ENCODE data around the gene DPH6.

Gene DPH6

DNA sequence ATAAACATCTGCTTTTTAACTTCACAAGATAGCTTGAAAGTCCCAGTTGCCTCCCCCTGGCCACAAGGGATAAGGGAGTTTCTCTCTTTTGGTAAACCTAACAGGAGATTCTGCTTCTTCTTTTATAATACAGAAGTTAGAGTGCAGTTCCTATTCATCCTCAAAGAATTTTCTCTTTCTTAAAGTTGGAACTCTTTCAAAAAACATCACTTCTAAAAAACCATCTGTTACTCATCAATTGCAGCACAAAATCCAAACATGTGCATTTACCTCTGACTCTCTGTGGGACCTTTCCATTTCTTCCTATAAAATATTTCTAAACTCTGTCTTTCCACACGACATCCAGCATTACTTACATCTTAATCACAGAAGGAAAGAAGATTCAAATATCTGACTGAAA lies 5.1 kb downstream of the DPH6 start:
- DNase-seq (ENCODE audit: low read depth, low spot score): no peak

- DNase-seq (ENCODE audit: low read depth, low spot score): no peak
Measured at GRCh38 chr15:35540021-35540420, 5.9 kb downstream of the DPH6 start.

GRCh38 chr15:35535365-35535916 lies 10.5 kb downstream of the DPH6 start:
- no peak for DNase-seq (ENCODE audit: low read depth, low spot score)

- no peak for DNase-seq (ENCODE audit: low read depth, low spot score)
Measured at GRCh38 chr15:35533130-35534110, 12.5 kb downstream of the DPH6 start.

- DNase-seq (ENCODE audit: low read depth, low spot score): no peak
Measured at GRCh38 chr15:35530698-35531097, 15.3 kb downstream of the DPH6 start.

- DNase-seq (ENCODE audit: low read depth, low spot score): no peak
Measured at GRCh38 chr15:35529784-35530183, 16.2 kb downstream of the DPH6 start.

- DNase-seq (ENCODE audit: low read depth, low spot score): no peak
Measured at GRCh38 chr15:35522061-35522460, 23.9 kb downstream of the DPH6 start.

DNA sequence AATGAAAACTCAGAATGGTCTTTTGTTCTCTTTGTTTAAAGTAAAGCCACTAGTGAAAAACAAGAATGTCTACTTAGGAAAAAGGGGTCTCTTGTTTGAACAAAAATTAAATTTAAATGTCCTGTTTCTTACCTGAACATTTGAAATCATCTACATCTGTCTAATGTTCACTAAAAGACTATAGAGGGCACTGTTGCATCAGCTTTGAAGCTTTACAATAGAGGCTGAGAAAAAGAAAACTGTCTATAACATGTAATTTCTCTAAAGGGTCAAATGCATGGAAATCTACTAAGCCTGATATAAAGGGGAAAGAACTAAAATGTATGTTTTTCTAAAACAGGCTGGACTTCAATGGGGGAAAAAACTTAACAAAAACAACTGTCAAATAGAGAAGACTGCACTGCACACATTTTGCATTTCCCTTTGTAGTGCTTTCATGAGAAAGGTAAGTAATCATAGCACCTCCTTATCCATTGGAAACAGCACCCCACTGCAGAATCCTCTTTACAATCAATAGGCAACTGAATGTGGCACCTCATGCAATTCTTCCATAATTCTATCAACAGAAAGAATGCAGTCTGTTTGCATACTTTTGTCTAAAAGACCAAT lies 26.3 kb downstream of the DPH6 start:
- no peak for DNase-seq (ENCODE audit: low read depth, low spot score)

- no peak for DNase-seq (ENCODE audit: low read depth, low spot score)
Measured at GRCh38 chr15:35519052-35519451, 26.9 kb downstream of the DPH6 start.

DNA sequence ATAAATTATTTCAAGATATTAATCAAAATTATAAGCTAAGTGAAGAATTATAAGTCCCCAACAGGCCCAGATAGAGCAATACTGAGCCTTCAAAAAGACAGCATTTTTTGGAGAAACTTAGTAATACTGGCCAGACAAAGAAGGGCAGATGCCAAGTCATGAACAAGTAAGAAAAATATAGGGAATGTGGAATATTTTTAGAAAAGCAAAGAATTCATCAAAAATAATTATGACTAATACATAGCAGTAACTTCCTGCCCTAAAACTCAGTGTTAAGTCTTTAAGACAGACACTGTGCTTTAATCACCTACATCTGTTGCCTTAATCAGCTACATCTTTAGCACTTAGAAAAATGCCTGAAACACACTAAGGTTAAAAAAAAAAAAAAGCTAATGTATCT lies 31.2 kb downstream of the DPH6 start:
- no peak for DNase-seq (ENCODE audit: low read depth, low spot score)

GRCh38 chr15:35507932-35508638 lies 37.9 kb downstream of the DPH6 start:
- no peak for DNase-seq (ENCODE audit: low read depth, low spot score)

- DNase-seq (ENCODE audit: low read depth, low spot score): no peak
Measured at GRCh38 chr15:35506272-35506870, 39.6 kb downstream of the DPH6 start.

GRCh38 chr15:35505809-35506208 lies 40.2 kb downstream of the DPH6 start:
- DNase-seq (ENCODE audit: low read depth, low spot score): no peak

- no peak for DNase-seq (ENCODE audit: low read depth, low spot score)
Measured at GRCh38 chr15:35505141-35505540, 40.8 kb downstream of the DPH6 start.

DNA sequence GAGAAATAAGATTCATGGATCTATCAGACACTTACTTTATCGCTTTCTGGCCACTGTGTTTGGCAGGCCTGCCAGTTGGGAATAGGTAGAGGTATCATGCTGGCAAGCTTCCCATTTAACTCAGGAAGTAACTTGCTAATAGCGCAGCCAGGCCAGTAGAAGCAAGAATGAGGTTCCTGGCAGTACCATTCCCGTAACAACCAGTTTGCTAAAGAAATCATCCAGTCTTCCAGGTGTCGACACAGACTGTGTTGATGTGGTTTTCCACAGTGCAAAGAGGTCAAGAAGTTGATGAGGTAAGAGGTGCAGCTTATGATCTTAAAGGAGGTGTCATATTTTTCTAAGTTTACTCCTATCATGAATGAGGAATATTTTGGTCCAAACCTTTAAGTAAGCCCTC lies 46.2 kb downstream of the DPH6 start:
- DNase-seq (ENCODE audit: low read depth, low spot score): no peak

GRCh38 chr15:35496585-35496984 lies 49.4 kb downstream of the DPH6 start:
- DNase-seq (ENCODE audit: low read depth, low spot score): no peak

DNA sequence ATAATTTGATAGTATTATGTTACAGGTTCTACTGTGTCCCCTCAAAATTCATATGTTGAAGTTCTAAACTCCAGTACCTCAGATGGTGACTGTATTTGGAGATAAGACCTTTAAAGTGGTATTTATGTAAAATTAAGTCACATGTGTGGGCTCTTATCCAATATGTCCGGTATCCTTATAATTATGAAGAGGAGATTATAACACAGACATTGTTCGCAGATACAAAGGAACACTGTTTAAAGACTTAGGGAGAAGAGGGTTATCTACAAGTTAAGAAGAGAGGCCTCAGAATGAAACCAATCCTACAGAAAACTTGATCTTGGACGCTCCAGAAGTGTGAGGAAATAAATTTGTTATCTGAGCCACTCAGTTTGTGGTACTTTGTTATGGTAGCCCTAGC lies 50.9 kb downstream of the DPH6 start:
- DNase-seq (ENCODE audit: low read depth, low spot score): no peak

GRCh38 chr15:35491999-35492398 lies 54.0 kb downstream of the DPH6 start:
- no peak for DNase-seq (ENCODE audit: low read depth, low spot score)

DNA sequence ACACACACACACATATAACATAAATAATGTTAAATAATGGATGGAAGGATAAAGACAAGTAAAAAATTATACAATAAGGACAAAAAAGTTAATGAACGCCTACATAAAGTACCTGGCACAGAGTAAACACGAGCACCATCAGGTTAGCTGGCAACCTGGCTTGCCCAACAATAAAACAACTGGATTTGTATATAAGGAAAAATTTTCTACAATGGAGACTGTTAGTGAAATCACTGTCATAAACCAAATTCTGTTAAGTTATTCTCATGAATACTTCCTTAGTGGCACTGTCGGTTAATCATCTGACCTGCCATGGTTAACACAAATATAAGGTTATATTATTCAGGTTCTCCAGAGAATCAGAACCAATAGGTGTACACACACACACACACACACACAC lies 54.8 kb downstream of the DPH6 start:
- DNase-seq (ENCODE audit: low read depth, low spot score): no peak

- no peak for DNase-seq (ENCODE audit: low read depth, low spot score)
Measured at GRCh38 chr15:35490511-35490910, 55.5 kb downstream of the DPH6 start.

DNA sequence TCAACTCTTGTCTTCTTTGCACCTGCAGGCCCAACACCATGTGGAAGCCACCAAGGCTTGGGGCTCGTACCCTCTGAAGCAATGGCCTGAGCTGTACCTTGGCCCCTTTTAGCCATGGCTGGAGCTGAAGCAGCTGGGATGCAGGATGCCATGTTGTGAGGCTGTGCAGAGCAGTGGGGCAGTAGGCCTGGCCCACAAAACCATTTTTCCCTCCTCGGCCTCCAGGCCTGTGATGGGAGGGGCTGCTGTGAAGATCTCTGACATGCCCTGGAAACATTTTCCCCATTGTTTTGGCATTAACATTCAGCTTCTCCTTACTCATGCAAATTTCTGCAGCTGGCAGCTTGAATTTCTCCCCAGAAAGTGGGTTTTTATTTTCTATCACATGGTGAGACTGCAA lies 58.5 kb downstream of the DPH6 start:
- DNase-seq (ENCODE audit: low read depth, low spot score): no peak

DNA sequence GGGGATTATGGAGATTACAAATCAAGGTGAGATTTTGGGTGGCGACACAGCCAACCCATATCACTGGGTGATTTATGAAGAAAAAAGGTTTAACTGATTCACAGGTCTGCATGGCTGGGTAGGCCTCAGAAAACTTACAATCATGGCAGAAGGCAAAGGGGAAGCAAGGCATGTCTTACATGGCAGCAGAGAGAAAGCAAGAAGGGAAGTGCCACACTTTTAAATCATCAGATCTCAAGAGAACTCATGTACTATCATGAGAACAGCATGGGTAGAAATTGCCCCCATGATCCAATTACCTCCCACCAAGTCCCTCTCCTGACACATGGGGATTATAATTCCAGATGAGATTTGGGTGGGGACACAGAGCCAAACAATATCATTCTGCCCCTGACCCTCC lies 59.7 kb downstream of the DPH6 start:
- DNase-seq (ENCODE audit: low read depth, low spot score): no peak

Data from smooth muscle cell of the brain vasculature (primary cell).